K562 (cell line): ENCODE measurements around the gene FTH1. TPM values are rescaled to one million over a fixed set of nuclear protein-coding genes. Genes with fewer than 3 reads are reported as not detected.
A peak's percentile ranks its signal among the peaks of the same experiment; 100 is the strongest.

ENCODE experiments used
- CBFA2T3 ChIP-seq: fragments of 450-650 bp; IDR thresholded peaks from 2 replicates; pipeline ENCODE4 v1.6.1; 2017
- ESRRB ChIP-seq: fragments of 250-450 bp; sonication (Bioruptor Pico); IDR thresholded peaks from 2 replicates; pipeline ENCODE4 v1.5.0; 2020; ENCODE audit warnings: mild to moderate bottlenecking, moderate library complexity, borderline replicate concordance
- GTF3C2 ChIP-seq: IDR thresholded peaks from 3 replicates; pipeline ENCODE4 v1.6.1; 2011; ENCODE audit warnings: borderline replicate concordance, mild to moderate bottlenecking, moderate library complexity; ENCODE audit not compliant: insufficient read length; ENCODE audit errors: extremely low read depth
- MGA ChIP-seq: fragments of 450-650 bp; IDR thresholded peaks from 2 replicates; pipeline ENCODE4 v1.6.1; 2016; ENCODE audit warnings: mild to moderate bottlenecking, moderate library complexity
- SMARCA5 ChIP-seq: fragments of 450-650 bp; IDR thresholded peaks from 2 replicates; pipeline ENCODE4 v1.6.1; 2016
- THRB ChIP-seq: fragments of 450-650 bp; formaldehyde crosslinking; conservative IDR thresholded peaks from 2 replicates; pipeline ENCODE4 v1.4.0; 2022; ENCODE audit warnings: mild to moderate bottlenecking, missing genetic modification characterization
- ZBTB7A ChIP-seq: IDR thresholded peaks from 2 replicates; pipeline ENCODE4 v1.6.1; 2011; ENCODE audit warnings: low read depth, mild to moderate bottlenecking, low read length, moderate library complexity, borderline replicate concordance; ENCODE audit not compliant: control insufficient read depth
- ZNF124 ChIP-seq: sonication (generic); formaldehyde crosslinking; IDR thresholded peaks from 2 replicates; pipeline ENCODE4 v1.8.1; 2022; ENCODE audit warnings: missing genetic modification reagents
- ZNF512 ChIP-seq: IDR thresholded peaks from 2 replicates; pipeline ENCODE4 v1.6.1; 2016; ENCODE audit warnings: missing genetic modification characterization, missing compliant biosample characterization
- ZNF561 ChIP-seq: fragments of 450-650 bp; formaldehyde crosslinking; conservative IDR thresholded peaks from 2 replicates; pipeline ENCODE4 v1.4.0; 2020; ENCODE audit warnings: mild to moderate bottlenecking, moderate library complexity
- polyA plus RNA-seq, 8 experiments: library from polyadenylated mRNA; depleted of rRNA in 4 of 8; stranded (reverse) in 5 of 8; unstranded in 3 of 8; fragments of >200 nt; fragmentation: Nextera tagmentation in 2 of 8; fragmentation: Illumina TruSeq in 1 of 8; extraction: Ambion mirVana in 2 of 8; extraction: Trizol in 1 of 8; gene quantifications; 2 replicates each; pipeline versions ENCODE4 v1.2.1 to v1.2.3, GENCODE V29; 2011 to 2014; ENCODE audit warnings: inconsistent platforms in 1 of 8, missing spikeins in 1 of 8
- total RNA-seq, 7 experiments: library from RNA; depleted of rRNA in 6 of 7; stranded (reverse); fragments of >200 nt in 6 of 7; fragmentation: Illumina TruSeq in 2 of 7; extraction: Trizol in 2 of 7; gene quantifications; 2 replicates each; pipeline versions ENCODE4 v1.2.1 to v1.2.3, GENCODE V29; 2011 to 2021; ENCODE audit warnings: low replicate concordance in 1 of 7

FTH1 gene
- total and polyA plus RNA-seq, 9 of the 15 experiments (the other 6 are each of a cell fraction or from before 2014, with no cell fraction given), result 370 to 3,146 (median 802) TPM

- TF ChIP-seq ESRRB (CRISPR knock-in tag) (no peak), ZNF512 (tag) (no peak), MGA (no peak), THRB (CRISPR knock-in tag) (no peak), ZNF124 (no peak), ZNF561 (CRISPR knock-in tag) (0 out of 2 replicates have a peak, but pooled peaks have one; percentile 69), GTF3C2 (no peak), SMARCA5 (no peak), ZBTB7A (0 out of 2 replicates have a peak, but pooled peaks have one; percentile 30), CBFA2T3 (no peak)
These were observed 17.3 kb downstream of the FTH1 start, which contains the start of gene BEST1 (continued) for GRCh38 chr11:61950035-61950547.
